ENCODE results near the gene LRP1.

LRP1 gene

DNA sequence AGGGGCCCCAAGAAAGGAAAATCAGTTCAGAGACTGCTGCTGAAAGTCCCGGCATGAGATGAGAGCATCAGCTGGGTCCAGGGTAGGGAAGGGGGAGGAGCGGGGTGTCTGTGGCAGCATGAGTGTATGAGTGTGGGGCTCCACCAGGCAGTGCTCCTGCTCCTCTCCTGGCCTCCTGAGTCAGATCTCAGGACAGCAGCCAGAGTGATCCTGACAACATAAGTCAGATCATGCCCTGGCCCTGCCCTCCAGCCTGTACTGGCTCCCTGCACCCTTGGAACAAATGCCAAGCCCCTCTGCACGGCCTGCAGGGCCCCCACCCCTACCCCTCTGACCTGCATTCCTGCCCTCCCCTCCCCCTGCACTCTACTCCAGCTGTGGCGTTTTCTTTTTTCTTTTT, 43.4 kb downstream of the LRP1 start:
- DNase-seq (ENCODE audit: low read depth) = no peak
- TF ChIP-seq, protein P1, sequence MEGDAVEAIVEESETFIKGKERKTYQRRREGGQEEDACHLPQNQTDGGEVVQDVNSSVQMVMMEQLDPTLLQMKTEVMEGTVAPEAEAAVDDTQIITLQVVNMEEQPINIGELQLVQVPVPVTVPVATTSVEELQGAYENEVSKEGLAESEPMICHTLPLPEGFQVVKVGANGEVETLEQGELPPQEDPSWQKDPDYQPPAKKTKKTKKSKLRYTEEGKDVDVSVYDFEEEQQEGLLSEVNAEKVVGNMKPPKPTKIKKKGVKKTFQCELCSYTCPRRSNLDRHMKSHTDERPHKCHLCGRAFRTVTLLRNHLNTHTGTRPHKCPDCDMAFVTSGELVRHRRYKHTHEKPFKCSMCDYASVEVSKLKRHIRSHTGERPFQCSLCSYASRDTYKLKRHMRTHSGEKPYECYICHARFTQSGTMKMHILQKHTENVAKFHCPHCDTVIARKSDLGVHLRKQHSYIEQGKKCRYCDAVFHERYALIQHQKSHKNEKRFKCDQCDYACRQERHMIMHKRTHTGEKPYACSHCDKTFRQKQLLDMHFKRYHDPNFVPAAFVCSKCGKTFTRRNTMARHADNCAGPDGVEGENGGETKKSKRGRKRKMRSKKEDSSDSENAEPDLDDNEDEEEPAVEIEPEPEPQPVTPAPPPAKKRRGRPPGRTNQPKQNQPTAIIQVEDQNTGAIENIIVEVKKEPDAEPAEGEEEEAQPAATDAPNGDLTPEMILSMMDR (IDR thresholded peaks at IDR 0.05; ENCODE audit: low read depth, low read length) = no peak
- TF ChIP-seq MYC (IDR thresholded peaks at IDR 0.05; ENCODE audit: low read depth, low read length) = no peak
- TF ChIP-seq POLR2A (IDR thresholded peaks at IDR 0.05; ENCODE audit: extremely low read depth, insufficient read length) = no peak
- TF ChIP-seq, protein P2, sequence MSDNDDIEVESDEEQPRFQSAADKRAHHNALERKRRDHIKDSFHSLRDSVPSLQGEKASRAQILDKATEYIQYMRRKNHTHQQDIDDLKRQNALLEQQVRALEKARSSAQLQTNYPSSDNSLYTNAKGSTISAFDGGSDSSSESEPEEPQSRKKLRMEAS (IDR thresholded peaks at IDR 0.05; ENCODE audit: low read depth, low read length) = no peak
- no peak overlapping the region for H3K4me3 ChIP-seq (ENCODE audit: low read depth, low read length)

DNA sequence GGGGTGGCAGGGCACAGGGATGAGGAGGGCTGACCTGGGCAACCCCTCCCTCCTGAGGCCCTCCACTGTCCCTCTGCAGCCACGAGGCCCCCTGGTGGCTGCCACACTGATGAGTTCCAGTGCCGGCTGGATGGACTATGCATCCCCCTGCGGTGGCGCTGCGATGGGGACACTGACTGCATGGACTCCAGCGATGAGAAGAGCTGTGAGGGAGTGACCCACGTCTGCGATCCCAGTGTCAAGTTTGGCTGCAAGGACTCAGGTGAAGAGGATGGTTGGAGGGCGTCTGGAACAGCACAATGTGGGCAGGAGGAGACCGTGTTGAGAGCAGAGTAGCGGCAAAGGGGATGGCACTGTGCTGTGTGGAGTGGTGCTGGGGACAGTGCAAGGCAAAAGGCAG, 44.8 kb downstream of the LRP1 start:
- H3K4me3 ChIP-seq (ENCODE audit: low read depth, low read length) = no peak overlapping the region
- DNase-seq (ENCODE audit: low read depth) = peak; percentile 57
- TF ChIP-seq MYC (IDR thresholded peaks at IDR 0.05; ENCODE audit: low read depth, low read length) = no peak
- TF ChIP-seq, protein P1 (IDR thresholded peaks at IDR 0.05; ENCODE audit: low read depth, low read length) = peak; percentile 89
- TF ChIP-seq, protein P2 (IDR thresholded peaks at IDR 0.05; ENCODE audit: low read depth, low read length) = no peak
- no peak for TF ChIP-seq POLR2A (IDR thresholded peaks at IDR 0.05; ENCODE audit: extremely low read depth, insufficient read length)

DNA sequence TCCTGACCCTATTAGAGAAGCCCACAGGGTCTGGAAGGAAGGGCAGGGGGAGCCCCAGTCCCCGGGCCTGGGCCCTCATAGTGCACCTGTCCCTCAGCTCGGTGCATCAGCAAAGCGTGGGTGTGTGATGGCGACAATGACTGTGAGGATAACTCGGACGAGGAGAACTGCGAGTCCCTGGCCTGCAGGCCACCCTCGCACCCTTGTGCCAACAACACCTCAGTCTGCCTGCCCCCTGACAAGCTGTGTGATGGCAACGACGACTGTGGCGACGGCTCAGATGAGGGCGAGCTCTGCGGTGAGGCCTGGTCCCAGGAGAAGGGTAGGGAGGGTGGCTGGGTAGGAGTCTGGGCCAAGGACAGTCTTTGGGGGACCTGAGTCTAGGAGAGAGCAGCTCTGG, 45.4 kb downstream of the LRP1 start:
- H3K4me3 ChIP-seq (ENCODE audit: low read depth, low read length) = no peak overlapping the region
- DNase-seq (ENCODE audit: low read depth) = no peak
- TF ChIP-seq, protein P1 (IDR thresholded peaks at IDR 0.05; ENCODE audit: low read depth, low read length) = no peak
- TF ChIP-seq POLR2A (IDR thresholded peaks at IDR 0.05; ENCODE audit: extremely low read depth, insufficient read length) (no peak), MYC (IDR thresholded peaks at IDR 0.05; ENCODE audit: low read depth, low read length) (no peak)
- TF ChIP-seq, protein P2 (IDR thresholded peaks at IDR 0.05; ENCODE audit: low read depth, low read length) = no peak

DNA sequence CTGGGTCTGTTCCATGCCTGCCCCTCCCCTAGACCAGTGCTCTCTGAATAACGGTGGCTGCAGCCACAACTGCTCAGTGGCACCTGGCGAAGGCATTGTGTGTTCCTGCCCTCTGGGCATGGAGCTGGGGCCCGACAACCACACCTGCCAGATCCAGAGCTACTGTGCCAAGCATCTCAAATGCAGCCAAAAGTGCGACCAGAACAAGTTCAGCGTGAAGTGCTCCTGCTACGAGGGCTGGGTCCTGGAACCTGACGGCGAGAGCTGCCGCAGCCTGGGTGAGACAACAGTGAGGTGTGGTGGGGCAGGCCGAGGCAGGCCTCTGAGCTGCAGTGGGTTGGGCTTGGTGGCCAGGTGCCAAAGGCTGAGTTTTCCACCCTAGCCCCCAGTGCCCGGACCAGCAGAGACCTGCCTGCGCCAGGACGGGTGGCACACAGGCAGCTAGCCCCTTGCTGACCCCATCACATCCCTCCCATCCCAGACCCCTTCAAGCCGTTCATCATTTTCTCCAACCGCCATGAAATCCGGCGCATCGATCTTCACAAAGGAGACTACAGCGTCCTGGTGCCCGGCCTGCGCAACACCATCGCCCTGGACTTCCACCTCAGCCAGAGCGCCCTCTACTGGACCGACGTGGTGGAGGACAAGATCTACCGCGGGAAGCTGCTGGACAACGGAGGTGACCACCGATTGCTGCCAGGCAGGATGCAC, 47.3 kb downstream of the LRP1 start:
- peak; percentile 85 for DNase-seq (ENCODE audit: low read depth)
- no peak overlapping the region for H3K4me3 ChIP-seq (ENCODE audit: low read depth, low read length)
- TF ChIP-seq, protein P2 (IDR thresholded peaks at IDR 0.05; ENCODE audit: low read depth, low read length) = no peak
- TF ChIP-seq, protein P1 (IDR thresholded peaks at IDR 0.05; ENCODE audit: low read depth, low read length) = peak; percentile 83

DNA sequence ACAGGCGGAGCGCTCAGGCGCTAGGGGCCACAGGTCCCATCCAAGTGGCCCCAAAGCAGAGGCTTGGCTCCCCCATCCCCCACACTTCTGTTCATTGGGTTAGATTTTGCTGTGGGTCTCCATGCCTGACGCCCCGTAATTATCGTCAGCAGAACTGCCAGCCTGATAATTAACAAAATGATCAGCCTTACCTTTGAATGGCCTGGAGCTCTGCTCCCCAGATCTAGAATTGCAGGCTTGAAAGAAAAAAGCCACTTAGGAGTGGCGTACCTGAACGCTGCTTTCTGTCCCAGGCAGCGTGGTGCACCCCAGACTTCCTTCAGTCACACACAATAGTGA, 47.8 kb downstream of the LRP1 start:
- no peak for TF ChIP-seq MYC (IDR thresholded peaks at IDR 0.05; ENCODE audit: low read depth, low read length)
- TF ChIP-seq, protein P1 (IDR thresholded peaks at IDR 0.05; ENCODE audit: low read depth, low read length) = no peak
- no peak for TF ChIP-seq POLR2A (IDR thresholded peaks at IDR 0.05; ENCODE audit: extremely low read depth, insufficient read length)
- TF ChIP-seq, protein P2 (IDR thresholded peaks at IDR 0.05; ENCODE audit: low read depth, low read length) = no peak
- DNase-seq (ENCODE audit: low read depth) = no peak
- no peak overlapping the region for H3K4me3 ChIP-seq (ENCODE audit: low read depth, low read length)
